Measurements from ENCODE around the gene NGLY1.

DNA sequence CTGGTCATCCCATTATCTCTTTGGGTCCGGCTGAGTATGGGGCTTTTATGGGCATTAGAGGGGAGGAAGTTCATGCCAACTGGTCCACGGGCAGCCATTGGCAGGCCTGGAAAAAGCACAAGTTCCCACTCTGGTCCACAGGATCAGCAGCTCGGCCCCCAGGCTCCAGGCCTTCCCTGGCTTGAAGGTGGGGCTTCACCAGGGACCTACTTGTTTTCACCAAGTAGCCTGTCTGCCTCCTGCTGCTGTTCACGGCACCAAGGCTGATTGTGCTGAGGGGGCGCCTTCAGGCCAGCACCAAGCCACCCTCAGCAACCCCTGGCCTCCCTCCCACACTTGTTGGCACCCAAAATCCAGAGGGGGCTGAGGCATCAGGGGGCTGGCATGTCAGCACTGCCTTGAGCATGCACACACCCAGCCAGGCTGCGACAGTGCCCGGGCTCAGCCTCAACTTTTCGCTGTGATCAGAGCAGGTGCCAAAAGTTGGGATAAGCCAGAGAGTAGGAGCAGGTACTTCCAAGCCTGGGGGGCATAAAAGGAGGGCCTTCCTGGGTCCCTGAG, 109.4 kb downstream of the NGLY1 start:
- TF ChIP-seq, protein P1, sequence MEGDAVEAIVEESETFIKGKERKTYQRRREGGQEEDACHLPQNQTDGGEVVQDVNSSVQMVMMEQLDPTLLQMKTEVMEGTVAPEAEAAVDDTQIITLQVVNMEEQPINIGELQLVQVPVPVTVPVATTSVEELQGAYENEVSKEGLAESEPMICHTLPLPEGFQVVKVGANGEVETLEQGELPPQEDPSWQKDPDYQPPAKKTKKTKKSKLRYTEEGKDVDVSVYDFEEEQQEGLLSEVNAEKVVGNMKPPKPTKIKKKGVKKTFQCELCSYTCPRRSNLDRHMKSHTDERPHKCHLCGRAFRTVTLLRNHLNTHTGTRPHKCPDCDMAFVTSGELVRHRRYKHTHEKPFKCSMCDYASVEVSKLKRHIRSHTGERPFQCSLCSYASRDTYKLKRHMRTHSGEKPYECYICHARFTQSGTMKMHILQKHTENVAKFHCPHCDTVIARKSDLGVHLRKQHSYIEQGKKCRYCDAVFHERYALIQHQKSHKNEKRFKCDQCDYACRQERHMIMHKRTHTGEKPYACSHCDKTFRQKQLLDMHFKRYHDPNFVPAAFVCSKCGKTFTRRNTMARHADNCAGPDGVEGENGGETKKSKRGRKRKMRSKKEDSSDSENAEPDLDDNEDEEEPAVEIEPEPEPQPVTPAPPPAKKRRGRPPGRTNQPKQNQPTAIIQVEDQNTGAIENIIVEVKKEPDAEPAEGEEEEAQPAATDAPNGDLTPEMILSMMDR (conservative IDR thresholded peaks at IDR 0.05 in 1 of 2, IDR thresholded peaks at IDR 0.05 in 1 of 2; ENCODE audit: low read depth in 1 of 2, low read length in 2 of 2), result no peak
- no peak for TF ChIP-seq EZH2 (IDR thresholded peaks at IDR 0.05; ENCODE audit: low read length, missing control alignments)

Data from fibroblast of lung (primary cell).